A549 treated with Hydrocortisone at 1 μM for 4 hours (cell line): ENCODE measurements around the gene RPS10. TPM values are rescaled to one million over a fixed set of nuclear protein-coding genes. Genes with fewer than 3 reads are reported as not detected.

ENCODE experiments used
- total RNA-seq: library from RNA; stranded (reverse); fragments of 200-300 nt; extraction: Qiagen RNA extraction; gene quantifications from 5 replicates; pipeline ENCODE4 v1.2.3, GENCODE V29; 2022

Gene RPS10
- 1,829 to 2,220 TPM (median 2,047 TPM) in 5 replicates for total RNA-seq

GRCh38 chr6:34425498-34426410 is at the start of gene RPS10:
Gene RPS10 (minus strand): TSS chr6:34426069. CDS start chr6:34425221, 848 bp downstream.

GRCh38 chr6:34465531-34466241 is 39.8 kb upstream of the RPS10 start, which contains the start of gene PACSIN1:
Gene PACSIN1 (plus strand): TSS chr6:34466076. CDS start chr6:34526306, 60,230 bp downstream.

GRCh38 chr6:34392497-34393190 is 33.2 kb downstream of the RPS10 start, which contains the start of gene NUDT3:
Gene NUDT3 (minus strand): TSS chr6:34392669. CDS start chr6:34392362, 307 bp downstream.

Other genes with a start within 250 kb of the RPS10 start
- 422 to 571 TPM (median 500 TPM) in 5 replicates for gene HMGA1, start 189.2 kb downstream of the RPS10 start, total RNA-seq
- gene SMIM29, start 177.1 kb downstream of the RPS10 start, total RNA-seq = 16.6 to 23.2 TPM (median 20.6 TPM) in 5 replicates
- gene NUDT3, start 33.4 kb downstream of the RPS10 start, total RNA-seq = 5.6 to 8.8 TPM (median 6.1 TPM) in 5 replicates
- gene PACSIN1, start 40.0 kb upstream of the RPS10 start, total RNA-seq = 0.05 to 0.14 TPM (median 0.07 TPM) in 5 replicates
- gene SPDEF, start 130.3 kb upstream of the RPS10 start, total RNA-seq = 1.4 to 2.0 TPM (median 1.9 TPM) in 5 replicates